ENCODE measurements around the gene CASKIN1. TPM values are rescaled to one million over a fixed set of nuclear protein-coding genes. Genes with fewer than 3 reads are reported as not detected.
A peak's percentile ranks its signal among the peaks of the same experiment; 100 is the strongest.

Gene CASKIN1
- total RNA-seq = 1 to 10 TPM; 8.2 to 9.7 TPM
- polyA plus RNA-seq (2013, experiment 1 of 2) = 11.9 TPM
- 9.7 TPM for polyA plus RNA-seq (2013, experiment 2 of 2)
- long read RNA-seq, experiment 1, partial matches to known transcripts = 3 of 3 reads
- long read RNA-seq, experiment 1, other reads (novel, unspliced or antisense) = 0 of 3 reads
- long read RNA-seq, experiment 2, partial matches to known transcripts = 5 of 6 reads
- long read RNA-seq, experiment 2, other reads (novel, unspliced or antisense) = 1 of 6 reads
- long read RNA-seq, experiment 3 = 0 reads
- long read RNA-seq, experiment 4 = 0 reads

GRCh38 chr16:2196162-2196980, at the start of gene CASKIN1:
CASKIN1 (minus strand) TSS chr16:2196605; CDS start chr16:2196432, 173 bp downstream.
- no peak within 1 kb of the TSS for H3K27ac Mint-ChIP-seq
- H3K4me1 Mint-ChIP-seq = no peaks in the 10 kb centered on the region
- 0% methylated on average over 13 to 107 of the region's 129 CpGs for WGBS, 2 experiments (ENCODE audit: insufficient coverage in 1 of 2, insufficient read length in 1 of 2)
- Histone ChIP-seq H3K27ac (ENCODE audit: low read depth, low read length) (no peak within 1 kb of the TSS), H3K4me3 (ENCODE audit: low read length) (peak within 1 kb of the TSS; percentile 66), H3K9me3 (ENCODE audit: control insufficient read depth, low read length) (no peaks in the 10 kb centered on the region), H3K36me3 (ENCODE audit: control insufficient read depth, insufficient read depth, low read length) (no peaks in the 10 kb centered on the region), H3K27me3 (ENCODE audit: control insufficient read depth, insufficient read depth, low read length, poor library complexity, severe bottlenecking) (peaks cover 48% of the 10 kb centered on the region), H3K9ac (ENCODE audit: extremely low read depth, low read length, poor library complexity, severe bottlenecking) (no peak within 1 kb of the TSS), H3K4me1 (ENCODE audit: control insufficient read depth, insufficient read depth, low read length) (peaks cover 7% of the 10 kb centered on the region)
- peak within 1 kb of the TSS; percentile 52 for H3K4me3 Mint-ChIP-seq
- peaks cover 50% of the 10 kb centered on the region for H3K27me3 Mint-ChIP-seq (ENCODE audit: insufficient read depth)
- H3K9me3 Mint-ChIP-seq = no peaks in the 10 kb centered on the region
- DNase-seq = peak; percentile 71
- no peak for TF ChIP-seq CTCF (conservative IDR thresholded peaks at IDR 0.05)
- no peaks in the 10 kb centered on the region for H3K36me3 Mint-ChIP-seq (ENCODE audit: low read depth)

- H3K36me3 Mint-ChIP-seq (ENCODE audit: low read depth) = peaks cover 48% of the 10 kb centered on the region
- H3K27ac ChIP-seq (ENCODE audit: low read depth, low read length) = no peak overlapping the region
- H3K36me3 ChIP-seq (ENCODE audit: control insufficient read depth, insufficient read depth, low read length) = peaks cover 57% of the 10 kb centered on the region
- H3K9me3 Mint-ChIP-seq = peaks cover 2% of the 10 kb centered on the region
- H3K4me1 ChIP-seq (ENCODE audit: control insufficient read depth, insufficient read depth, low read length) = no peaks in the 10 kb centered on the region
- WGBS, 2 experiments (ENCODE audit: insufficient coverage in 1 of 2, insufficient read length in 1 of 2) = 95% methylated on average over 29 to 30 of the region's 30 CpGs
- no peak overlapping the region for H3K27ac Mint-ChIP-seq
- H3K9ac ChIP-seq (ENCODE audit: extremely low read depth, low read length, poor library complexity, severe bottlenecking) = no peak overlapping the region
- no peaks in the 10 kb centered on the region for H3K27me3 Mint-ChIP-seq (ENCODE audit: insufficient read depth)
- H3K4me1 Mint-ChIP-seq = no peaks in the 10 kb centered on the region
- no peak for TF ChIP-seq CTCF (conservative IDR thresholded peaks at IDR 0.05)
- H3K27me3 ChIP-seq (ENCODE audit: control insufficient read depth, insufficient read depth, low read length, poor library complexity, severe bottlenecking) = no peaks in the 10 kb centered on the region
- no peak overlapping the region for H3K4me3 Mint-ChIP-seq
- H3K9me3 ChIP-seq (ENCODE audit: control insufficient read depth, low read length) = no peaks in the 10 kb centered on the region
- no peak overlapping the region for H3K4me3 ChIP-seq (ENCODE audit: low read length)
- no peak for DNase-seq
Measured at GRCh38 chr16:2244926-2245795, 48.8 kb upstream of the CASKIN1 start.

- Histone ChIP-seq H3K27me3 (ENCODE audit: control insufficient read depth, insufficient read depth, low read length, poor library complexity, severe bottlenecking) (no peaks in the 10 kb centered on the region), H3K4me1 (ENCODE audit: control insufficient read depth, insufficient read depth, low read length) (no peaks in the 10 kb centered on the region), H3K4me3 (ENCODE audit: low read length) (no peak overlapping the region), H3K27ac (ENCODE audit: low read depth, low read length) (no peak overlapping the region), H3K36me3 (ENCODE audit: control insufficient read depth, insufficient read depth, low read length) (peaks cover 56% of the 10 kb centered on the region), H3K9ac (ENCODE audit: extremely low read depth, low read length, poor library complexity, severe bottlenecking) (no peak overlapping the region), H3K9me3 (ENCODE audit: control insufficient read depth, low read length) (no peaks in the 10 kb centered on the region)
- no peak for DNase-seq
- Mint-ChIP-seq H3K27me3 (ENCODE audit: insufficient read depth) (no peaks in the 10 kb centered on the region), H3K4me3 (no peak overlapping the region), H3K9me3 (no peaks in the 10 kb centered on the region), H3K27ac (no peak overlapping the region), H3K36me3 (ENCODE audit: low read depth) (peaks cover 48% of the 10 kb centered on the region), H3K4me1 (no peaks in the 10 kb centered on the region)
- whole genome bisulfite sequencing, 2 experiments (ENCODE audit: insufficient coverage in 1 of 2, insufficient read length in 1 of 2) = 94 to 97% methylated on average over 10 to 17 of the region's 17 CpGs
- TF ChIP-seq CTCF (conservative IDR thresholded peaks at IDR 0.05) = peak; percentile 57
Measured at GRCh38 chr16:2244301-2244700, 47.9 kb upstream of the CASKIN1 start.
